ENCODE results near the gene DUOX1.

- TF ChIP-seq CTCF (conservative IDR thresholded peaks at IDR 0.05; ENCODE audit: low read length), result no peak
- TF ChIP-seq EZH2phosphoT487 (IDR thresholded peaks at IDR 0.05; ENCODE audit: borderline replicate concordance), result no peak
Observed at GRCh38 chr15:45134682-45135604, 5.1 kb downstream of the DUOX1 start.
